ENCODE measurements around the gene NID2. TPM values are rescaled to one million over a fixed set of nuclear protein-coding genes. Genes with fewer than 3 reads are reported as not detected.

The NID2 gene
- total RNA-seq, 4 donors from 2014 or later, result 0.17 to 3.0 (median 1.1) TPM

GRCh38 chr14:52014601-52015267 is 54.1 kb downstream of the NID2 start:
- WGBS, 2 donors, result 74 to 77% methylated on average over 13 to 15 of the region's 15 CpGs
- TF ChIP-seq POLR2A (IDR thresholded peaks at IDR 0.05), result no peak
- no peak for TF ChIP-seq CTCF (IDR thresholded peaks at IDR 0.05)
- intact Hi-C loops (cut with DNase I; ENCODE audit: low total_unique reads), result no loop called here
- no peak overlapping the region for H3K4me3 ChIP-seq (ENCODE audit: low read depth, poor library complexity, severe bottlenecking)
- no peak for DNase-seq (ENCODE audit: low spot score in 2 of 2)

- intact Hi-C loops (cut with DNase I; ENCODE audit: low total_unique reads), result no loop called here
- TF ChIP-seq POLR2A (IDR thresholded peaks at IDR 0.05) (no peak), CTCF (IDR thresholded peaks at IDR 0.05) (no peak)
- 61 to 70% methylated on average over 11 of the region's 11 CpGs for WGBS, 2 donors
- DNase-seq (ENCODE audit: low spot score in 2 of 2), result no peak
- H3K4me3 ChIP-seq (ENCODE audit: low read depth, poor library complexity, severe bottlenecking), result no peak overlapping the region
Observed at GRCh38 chr14:52013984-52014600, 54.8 kb downstream of the NID2 start.

DNA sequence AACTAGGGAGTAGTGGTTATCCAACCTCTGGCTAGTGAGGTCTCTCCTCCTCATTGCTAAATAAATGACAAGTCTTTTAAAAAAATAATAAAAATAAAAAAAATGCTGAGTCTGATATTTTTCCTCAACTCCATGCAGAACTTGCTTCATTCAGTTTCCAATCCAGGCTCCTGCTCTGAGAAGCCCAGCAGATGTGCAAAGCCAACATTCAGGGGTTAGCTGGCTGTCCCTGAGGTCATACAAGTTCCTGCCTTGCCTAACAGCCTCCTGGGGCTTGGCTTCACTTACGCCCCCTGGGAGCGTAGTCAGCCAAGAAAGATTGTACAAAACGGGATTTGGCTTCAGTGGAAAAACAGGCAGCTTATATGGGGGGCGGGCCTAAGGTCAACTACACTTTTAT is 56.2 kb downstream of the NID2 start:
- 29 to 43% methylated on average over 4 of the region's 4 CpGs for WGBS, 2 donors
- no peak overlapping the region for H3K4me3 ChIP-seq (ENCODE audit: low read depth, poor library complexity, severe bottlenecking)
- intact Hi-C loops (cut with DNase I; ENCODE audit: low total_unique reads), result no loop called here
- TF ChIP-seq CTCF (IDR thresholded peaks at IDR 0.05) (no peak), POLR2A (IDR thresholded peaks at IDR 0.05) (no peak)
- no peak for DNase-seq (ENCODE audit: low spot score in 2 of 2)

GRCh38 chr14:52011523-52011922 is 57.3 kb downstream of the NID2 start:
- DNase-seq (ENCODE audit: low spot score in 2 of 2), result no peak
- 90 to 92% methylated on average over 9 of the region's 9 CpGs for WGBS, 2 donors
- intact Hi-C loops (cut with DNase I; ENCODE audit: low total_unique reads), result no loop called here
- no peak overlapping the region for H3K4me3 ChIP-seq (ENCODE audit: low read depth, poor library complexity, severe bottlenecking)
- TF ChIP-seq CTCF (IDR thresholded peaks at IDR 0.05) (no peak), POLR2A (IDR thresholded peaks at IDR 0.05) (no peak)

DNA sequence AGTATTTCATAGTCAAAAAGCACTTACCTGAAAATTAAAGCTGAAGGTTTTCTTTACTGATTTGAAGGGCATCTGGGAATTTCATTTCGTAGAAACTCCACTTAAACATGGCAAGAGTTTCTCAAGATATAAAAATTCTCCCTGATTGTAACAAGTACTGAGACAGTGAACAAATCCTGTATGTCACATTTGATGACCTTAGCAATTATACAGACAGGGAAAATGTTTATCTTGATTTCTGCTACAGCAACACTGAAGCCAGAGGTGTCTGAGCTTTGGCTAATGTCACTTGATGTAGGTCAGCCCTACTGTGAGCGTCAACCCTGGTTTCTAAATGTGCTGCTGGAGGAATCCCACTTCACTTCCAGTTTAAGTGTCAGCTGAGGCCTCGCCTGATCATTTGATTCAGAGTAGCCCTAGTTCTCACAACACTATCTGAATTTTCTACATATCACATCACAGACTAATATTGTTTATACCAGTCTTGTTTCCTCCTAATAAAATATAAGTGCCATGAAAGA is 58.6 kb downstream of the NID2 start:
- WGBS, 2 donors, result 77 to 96% methylated on average over 3 of the region's 3 CpGs
- intact Hi-C loops (cut with DNase I; ENCODE audit: low total_unique reads), result no loop called here
- TF ChIP-seq CTCF (IDR thresholded peaks at IDR 0.05) (no peak), POLR2A (IDR thresholded peaks at IDR 0.05) (no peak)
- no peak overlapping the region for H3K4me3 ChIP-seq (ENCODE audit: low read depth, poor library complexity, severe bottlenecking)
- DNase-seq (ENCODE audit: low spot score in 2 of 2), result no peak

All from lower leg skin (tissue), 4 donors.